ENCODE results near the gene TSKU.
"Not testable (repeated sequence)": the region's sequence is repeated elsewhere in the genome, so short reads cannot be mapped to it uniquely, and the experiment has no call there.

The TSKU gene

GRCh38 chr11:76801736-76802135, 18.6 kb downstream of the TSKU start:
- DNase-seq (ENCODE audit: low spot score), result no peak

- DNase-seq (ENCODE audit: low spot score), result no peak
Measured at GRCh38 chr11:76802151-76802550, 19.0 kb downstream of the TSKU start.

GRCh38 chr11:76802621-76803020, 19.5 kb downstream of the TSKU start:
- DNase-seq (ENCODE audit: low spot score), result no peak

GRCh38 chr11:76803023-76803422, 19.9 kb downstream of the TSKU start:
- DNase-seq (ENCODE audit: low spot score), result no peak

- DNase-seq (ENCODE audit: low spot score), result peak; percentile 40
Measured at GRCh38 chr11:76803811-76804600, 20.9 kb downstream of the TSKU start.

GRCh38 chr11:76805206-76805913, 22.2 kb downstream of the TSKU start:
- DNase-seq (ENCODE audit: low spot score), result peak; percentile 50

GRCh38 chr11:76806131-76806530, 23.0 kb downstream of the TSKU start:
- no peak for DNase-seq (ENCODE audit: low spot score)

- no peak for DNase-seq (ENCODE audit: low spot score)
Measured at GRCh38 chr11:76806608-76807205, 23.6 kb downstream of the TSKU start.

GRCh38 chr11:76807206-76807875, 24.2 kb downstream of the TSKU start:
- DNase-seq (ENCODE audit: low spot score), result peak; percentile 70

GRCh38 chr11:76808171-76808570, 25.0 kb downstream of the TSKU start:
- no peak for DNase-seq (ENCODE audit: low spot score)

GRCh38 chr11:76808996-76809395, 25.8 kb downstream of the TSKU start:
- no peak for DNase-seq (ENCODE audit: low spot score)

GRCh38 chr11:76810151-76810853, 27.1 kb downstream of the TSKU start:
- DNase-seq (ENCODE audit: low spot score), result peak; percentile 26

GRCh38 chr11:76811259-76811658, 28.1 kb downstream of the TSKU start:
- no peak for DNase-seq (ENCODE audit: low spot score)

- no peak for DNase-seq (ENCODE audit: low spot score)
Measured at GRCh38 chr11:76814414-76814813, 31.3 kb downstream of the TSKU start.

GRCh38 chr11:76815678-76816077, 32.5 kb downstream of the TSKU start:
- DNase-seq (ENCODE audit: low spot score), result not testable (repeated sequence)

GRCh38 chr11:76820184-76820566, 37.0 kb downstream of the TSKU start:
- DNase-seq (ENCODE audit: low spot score), result no peak

GRCh38 chr11:76821396-76821795, 38.2 kb downstream of the TSKU start:
- not testable (repeated sequence) for DNase-seq (ENCODE audit: low spot score)

- no peak for DNase-seq (ENCODE audit: low spot score)
Measured at GRCh38 chr11:76822406-76822805, 39.2 kb downstream of the TSKU start.

GRCh38 chr11:76823481-76824028, 40.4 kb downstream of the TSKU start:
- peak; percentile 64 for DNase-seq (ENCODE audit: low spot score)

- DNase-seq (ENCODE audit: low spot score), result peak; percentile 10
Measured at GRCh38 chr11:76824083-76824939, 41.2 kb downstream of the TSKU start.

All from SW480 (cell line).